GM19043 (cell line): ENCODE data around the gene LAMC3.

Source experiments
- ATAC-seq: cut with Tn5 transposase; IDR thresholded peaks from one replicate; pipeline ENCODE4 v1.9.1; 2021; ENCODE audit warnings: low read depth; ENCODE audit not compliant: unreplicated experiment

Gene LAMC3

DNA sequence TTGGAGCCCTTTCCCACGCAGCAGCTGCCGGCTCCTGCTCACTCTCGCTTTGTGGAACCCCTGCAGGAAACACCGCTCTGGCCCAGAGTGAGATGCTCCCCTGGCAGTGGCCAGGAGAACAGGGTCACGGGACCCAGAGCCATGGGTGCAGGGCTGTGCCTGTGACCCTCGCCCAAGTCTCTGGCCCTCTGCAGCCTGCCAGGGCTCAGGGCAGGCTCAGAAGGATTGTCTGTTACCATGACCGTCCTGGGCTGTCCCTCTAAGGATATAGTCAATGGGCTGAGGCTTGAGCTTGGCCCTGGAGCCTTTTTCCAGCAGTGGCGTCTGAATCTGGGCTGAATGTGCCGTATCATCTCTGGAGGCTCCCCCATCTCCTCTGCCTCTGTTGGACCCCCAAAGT, 58.7 kb downstream of the LAMC3 start:
- no peak for ATAC-seq

DNA sequence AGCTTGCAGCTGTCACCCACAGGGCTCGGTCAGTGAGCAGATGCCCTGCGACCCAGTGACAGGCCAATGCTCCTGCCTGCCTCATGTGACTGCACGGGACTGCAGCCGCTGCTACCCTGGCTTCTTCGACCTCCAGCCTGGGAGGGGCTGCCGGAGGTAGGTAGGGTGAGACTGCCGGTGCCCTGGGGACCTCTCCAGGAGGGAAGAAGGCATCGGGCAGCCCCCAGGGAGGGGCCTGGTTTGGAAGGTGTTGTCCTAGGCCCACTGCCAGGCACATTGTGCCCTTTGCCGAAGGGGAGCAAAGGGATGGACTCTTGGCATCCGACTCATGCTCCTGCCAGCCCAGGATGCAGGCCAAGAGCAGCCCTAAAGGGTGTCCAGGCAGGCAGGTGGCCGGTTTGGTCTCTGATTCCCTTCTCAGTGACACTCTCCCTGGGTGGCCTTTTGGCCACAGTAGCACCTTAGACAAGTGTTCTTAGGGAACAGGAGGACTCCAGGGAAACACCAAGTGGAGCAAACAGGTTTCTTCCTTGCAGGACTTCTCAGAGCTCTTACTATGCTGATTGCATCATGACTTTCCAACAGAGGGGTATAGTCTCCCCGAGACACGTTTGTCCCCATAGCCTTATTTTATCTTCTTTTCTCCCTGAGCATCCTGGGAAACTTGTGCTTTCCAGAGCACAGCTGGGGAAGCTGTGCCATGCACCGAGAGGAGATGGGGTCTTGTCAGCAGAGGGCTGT, 59.3 kb downstream of the LAMC3 start:
- no peak for ATAC-seq

DNA sequence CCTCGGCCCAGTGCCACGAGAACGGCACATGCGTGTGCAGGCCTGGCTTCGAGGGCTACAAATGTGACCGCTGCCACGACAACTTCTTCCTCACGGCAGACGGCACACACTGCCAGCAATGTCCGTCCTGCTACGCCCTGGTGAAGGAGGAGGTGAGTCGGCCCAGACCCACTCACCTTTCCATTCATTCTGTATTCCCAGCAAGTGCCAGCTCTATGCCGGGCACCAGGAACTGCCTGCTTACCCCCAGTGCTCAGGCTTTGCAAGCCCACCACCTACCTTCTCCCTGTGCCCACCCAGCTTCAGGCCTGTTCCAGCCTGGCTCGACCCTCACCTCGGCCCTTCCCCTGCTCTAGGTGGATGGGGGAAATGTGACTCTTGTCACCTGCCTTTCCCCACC, 60.7 kb downstream of the LAMC3 start:
- ATAC-seq, result no peak

DNA sequence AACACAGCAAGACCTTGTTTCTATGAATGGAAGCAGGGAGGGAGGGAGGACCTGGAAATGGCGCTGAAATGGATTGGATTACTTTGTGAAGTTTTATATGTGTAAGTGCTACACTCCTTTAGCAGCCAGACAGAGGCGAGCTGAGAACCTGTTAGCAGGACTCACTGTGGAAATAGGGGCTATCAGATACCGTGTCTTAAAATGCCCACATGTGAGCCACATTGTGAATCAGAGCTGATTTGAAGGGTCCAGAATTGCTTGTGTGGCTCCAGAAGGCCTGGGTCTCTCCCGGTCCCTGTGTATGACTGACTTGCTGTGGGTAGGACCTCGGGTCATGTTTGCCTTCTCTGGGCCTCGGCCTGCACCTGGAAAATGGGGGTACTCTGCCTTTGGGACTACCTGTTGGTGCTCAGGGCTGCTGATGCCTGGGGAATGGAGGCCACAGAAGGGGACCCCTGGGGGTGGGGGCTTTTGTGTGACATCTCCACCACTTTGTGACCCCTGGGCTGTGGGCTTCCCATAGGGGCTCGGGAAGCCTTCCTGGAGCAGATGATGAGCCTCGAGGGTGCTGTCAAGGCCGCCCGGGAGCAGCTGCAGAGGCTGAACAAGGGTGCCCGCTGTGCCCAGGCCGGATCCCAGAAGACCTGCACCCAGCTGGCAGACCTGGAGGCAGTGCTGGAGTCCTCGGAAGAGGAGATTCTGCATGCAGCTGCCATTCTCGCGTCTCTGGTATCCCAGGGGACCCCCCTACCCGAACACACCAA, 63.3 kb downstream of the LAMC3 start:
- no peak for ATAC-seq

DNA sequence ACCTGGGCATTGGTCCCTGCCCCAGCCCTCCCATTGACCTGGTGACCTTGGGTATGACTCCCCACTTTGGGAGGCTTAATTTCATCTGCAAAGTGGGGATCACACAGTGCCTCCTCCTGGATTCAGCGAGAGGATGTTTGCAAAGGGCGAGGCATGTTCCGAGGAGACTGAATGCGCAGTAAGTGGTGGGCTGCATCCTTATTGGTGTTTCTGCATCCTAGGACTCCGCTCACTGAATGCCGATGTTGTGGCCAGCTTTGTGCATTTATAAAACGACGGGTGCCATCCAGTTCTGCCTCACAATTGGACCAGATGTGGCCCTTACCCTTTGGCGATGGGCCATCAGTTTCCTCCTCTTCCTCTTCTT, 63.9 kb downstream of the LAMC3 start:
- no peak for ATAC-seq

DNA sequence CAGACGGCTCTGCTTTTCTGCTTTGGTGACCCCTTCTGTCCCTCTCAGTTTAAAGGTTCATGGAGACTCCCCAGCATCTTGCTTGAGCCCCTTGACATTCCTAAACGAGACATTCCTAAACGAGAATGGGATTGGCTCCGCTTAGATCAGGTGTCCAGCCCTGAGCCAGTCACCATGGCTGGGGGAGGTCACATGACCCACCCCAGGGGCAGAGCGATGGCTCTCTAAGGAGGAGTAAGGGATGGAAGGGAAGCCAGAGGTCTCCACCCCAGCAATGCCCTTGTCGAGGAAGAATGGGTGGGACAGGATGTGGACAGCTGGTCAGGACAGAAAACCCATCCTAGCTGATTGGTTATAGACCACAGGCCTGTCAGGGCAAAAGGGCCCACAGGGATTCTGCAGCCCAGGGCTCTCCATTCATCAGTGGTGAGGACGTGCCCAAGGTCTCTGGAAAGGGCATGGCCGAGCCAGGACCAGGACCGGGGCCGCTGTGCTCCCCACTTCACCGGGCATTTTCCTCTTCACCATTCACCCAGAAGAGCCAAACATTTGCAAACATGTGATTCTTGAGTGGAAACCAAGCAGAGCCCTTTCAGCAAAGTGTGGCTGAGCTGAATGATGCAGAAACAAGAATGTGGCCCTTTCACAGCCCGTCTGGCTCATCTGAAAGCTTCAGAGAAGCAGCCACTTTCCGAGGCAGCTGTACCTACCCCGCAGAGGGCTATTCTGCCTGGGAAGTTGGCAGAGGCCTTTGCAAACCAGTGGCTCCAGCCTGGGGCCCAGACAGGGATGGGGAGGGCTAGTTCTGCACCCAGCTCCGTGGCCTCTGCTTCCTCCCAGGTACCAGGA, 67.6 kb downstream of the LAMC3 start:
- no peak for ATAC-seq

DNA sequence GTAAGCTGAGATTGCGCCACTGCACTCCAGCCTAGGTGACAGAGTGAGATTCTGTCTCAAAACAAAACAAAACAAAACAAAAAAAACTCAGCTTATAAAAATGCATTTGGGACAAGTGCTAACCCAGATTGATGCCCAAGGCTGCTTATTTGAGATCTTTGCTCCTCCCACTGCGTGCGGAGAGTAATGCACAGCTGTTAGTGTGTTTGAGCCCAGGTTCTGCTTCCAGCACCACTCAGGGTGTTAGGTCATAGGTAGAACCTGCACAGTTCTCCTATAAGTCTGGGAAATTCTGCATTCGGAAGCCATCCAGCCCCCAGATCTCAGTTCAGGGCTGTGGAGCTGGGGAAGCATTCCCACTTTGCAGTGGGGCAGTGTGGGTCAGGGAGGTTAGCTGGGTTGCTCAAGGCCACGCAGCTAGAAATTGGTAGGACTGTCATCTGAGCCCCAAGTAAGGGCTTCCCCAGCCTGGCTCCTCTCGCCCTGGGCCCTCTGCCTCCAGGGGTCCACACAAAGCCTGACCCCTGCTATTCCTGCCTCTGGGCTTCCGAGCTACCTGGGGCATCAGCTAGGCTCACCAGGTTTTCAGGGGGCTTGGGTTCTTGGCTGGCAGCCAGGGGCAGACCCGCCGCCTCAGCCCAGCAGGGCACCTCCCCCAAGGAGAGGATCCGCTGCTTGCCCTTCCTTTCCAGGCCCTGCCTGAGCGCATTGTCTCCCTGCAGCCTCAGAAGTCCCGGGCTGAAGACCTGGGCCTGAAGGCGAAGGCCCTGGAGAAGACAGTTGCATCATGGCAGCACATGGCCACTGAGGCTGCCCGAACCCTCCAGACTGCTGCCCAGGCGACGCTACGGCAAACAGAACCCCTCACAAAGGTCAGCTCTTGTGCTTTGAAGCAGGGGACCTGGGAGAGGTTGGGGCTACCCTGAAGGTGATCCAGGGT, 69.7 kb downstream of the LAMC3 start:
- ATAC-seq, result no peak

DNA sequence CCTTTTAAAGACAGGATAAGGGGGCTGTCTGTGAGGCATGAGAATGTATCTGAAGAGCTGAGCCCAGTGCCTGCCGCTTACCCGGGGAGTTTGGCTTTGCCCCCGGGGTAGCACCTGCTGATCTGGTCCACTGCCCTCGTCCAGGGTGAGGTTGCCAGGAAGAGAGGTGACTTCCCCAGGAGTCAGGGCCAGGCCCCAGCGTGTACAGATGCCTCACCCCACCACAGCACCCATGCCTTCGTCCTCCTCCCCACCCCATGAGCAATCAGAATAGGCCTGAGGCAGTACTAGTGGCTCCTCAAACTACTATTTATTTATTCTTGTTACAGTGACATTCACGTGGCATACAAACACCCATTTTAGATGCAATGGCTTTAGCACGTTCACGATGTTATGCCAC, 71.6 kb downstream of the LAMC3 start:
- ATAC-seq, result no peak

DNA sequence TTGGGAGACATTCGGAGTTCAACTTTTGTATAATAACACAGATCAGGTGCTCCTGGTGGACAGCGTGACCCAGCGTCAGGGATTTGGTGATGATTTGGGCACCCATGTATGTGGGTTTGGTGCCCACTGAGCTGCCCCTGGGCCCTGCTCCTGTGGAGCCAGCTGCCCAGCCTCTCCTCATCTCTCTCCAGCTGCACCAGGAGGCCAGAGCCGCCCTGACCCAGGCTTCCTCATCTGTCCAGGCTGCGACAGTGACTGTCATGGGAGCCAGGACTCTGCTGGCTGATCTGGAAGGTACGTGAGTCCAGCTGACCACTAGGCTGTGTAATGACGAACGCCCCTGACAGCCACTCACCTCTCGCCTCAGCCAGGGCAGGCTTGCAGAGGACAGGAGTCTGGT, 72.9 kb downstream of the LAMC3 start:
- no peak for ATAC-seq

DNA sequence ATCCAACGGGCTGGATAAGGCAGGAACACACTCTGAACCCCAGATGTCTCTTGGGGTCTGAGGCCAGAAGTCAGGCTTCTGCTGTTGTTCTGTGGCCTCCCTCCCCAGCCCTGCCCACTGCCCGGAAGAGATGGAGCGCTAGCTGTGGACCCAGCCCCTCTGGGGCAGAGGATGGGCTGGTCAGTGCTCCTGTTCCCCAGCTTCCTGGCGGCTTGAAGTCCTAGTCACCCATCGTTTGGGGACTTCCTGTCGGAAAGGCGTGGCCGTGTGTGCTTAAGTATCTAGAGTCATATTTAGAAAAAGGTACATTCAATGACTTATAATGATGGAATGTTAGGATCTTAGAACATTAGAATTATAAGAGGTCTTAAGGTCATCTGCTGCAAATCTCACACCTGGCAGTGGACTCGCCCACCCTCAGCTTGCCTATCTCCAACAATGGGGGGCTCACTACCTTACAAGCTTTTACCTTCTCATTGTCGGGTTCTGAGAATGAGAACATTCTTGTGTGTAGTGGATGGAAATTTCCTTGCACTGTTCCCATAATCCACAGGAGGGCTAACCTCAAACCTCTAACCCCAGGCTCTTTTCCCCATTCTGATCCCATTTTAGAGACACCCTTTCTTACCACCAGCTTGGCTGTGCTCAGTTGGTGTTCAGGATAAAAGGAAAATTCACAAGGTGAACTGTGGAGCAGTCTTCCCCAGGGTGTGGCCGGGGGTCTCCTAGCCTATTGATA, 74.0 kb downstream of the LAMC3 start:
- ATAC-seq, result no peak

DNA sequence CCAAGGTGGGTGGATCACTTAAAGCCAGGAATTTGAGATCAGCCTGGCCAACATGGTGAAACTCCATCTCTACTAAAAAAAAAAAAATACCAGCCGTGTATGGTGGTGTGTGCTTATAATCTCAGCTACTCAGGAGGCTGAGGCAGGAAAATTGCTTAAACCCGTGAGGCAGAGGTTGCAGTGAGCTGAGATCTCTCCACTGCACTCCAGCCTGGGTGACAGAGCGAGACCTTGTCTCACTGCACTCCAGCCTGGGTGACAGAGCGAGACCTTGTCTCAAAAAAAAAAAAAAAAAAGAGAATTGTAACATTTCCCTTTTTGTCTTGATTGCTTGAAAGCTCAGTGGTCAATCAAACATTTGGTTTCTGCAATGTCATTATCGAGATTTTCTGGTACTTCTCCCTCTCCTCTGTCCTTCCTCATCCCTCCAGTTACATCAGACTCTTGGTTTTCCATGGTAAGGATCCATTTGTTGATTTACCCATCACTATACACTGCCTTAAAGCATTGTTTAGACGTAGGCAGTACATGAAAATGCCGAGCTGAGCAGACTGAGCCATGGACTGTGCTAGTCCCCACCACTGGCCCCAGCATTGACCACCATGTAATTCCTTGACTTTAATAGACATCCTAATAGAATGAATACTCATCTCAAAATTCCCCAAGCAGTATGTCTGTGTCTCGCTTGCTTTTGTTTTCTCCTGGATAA, 75.8 kb downstream of the LAMC3 start:
- no peak for ATAC-seq

DNA sequence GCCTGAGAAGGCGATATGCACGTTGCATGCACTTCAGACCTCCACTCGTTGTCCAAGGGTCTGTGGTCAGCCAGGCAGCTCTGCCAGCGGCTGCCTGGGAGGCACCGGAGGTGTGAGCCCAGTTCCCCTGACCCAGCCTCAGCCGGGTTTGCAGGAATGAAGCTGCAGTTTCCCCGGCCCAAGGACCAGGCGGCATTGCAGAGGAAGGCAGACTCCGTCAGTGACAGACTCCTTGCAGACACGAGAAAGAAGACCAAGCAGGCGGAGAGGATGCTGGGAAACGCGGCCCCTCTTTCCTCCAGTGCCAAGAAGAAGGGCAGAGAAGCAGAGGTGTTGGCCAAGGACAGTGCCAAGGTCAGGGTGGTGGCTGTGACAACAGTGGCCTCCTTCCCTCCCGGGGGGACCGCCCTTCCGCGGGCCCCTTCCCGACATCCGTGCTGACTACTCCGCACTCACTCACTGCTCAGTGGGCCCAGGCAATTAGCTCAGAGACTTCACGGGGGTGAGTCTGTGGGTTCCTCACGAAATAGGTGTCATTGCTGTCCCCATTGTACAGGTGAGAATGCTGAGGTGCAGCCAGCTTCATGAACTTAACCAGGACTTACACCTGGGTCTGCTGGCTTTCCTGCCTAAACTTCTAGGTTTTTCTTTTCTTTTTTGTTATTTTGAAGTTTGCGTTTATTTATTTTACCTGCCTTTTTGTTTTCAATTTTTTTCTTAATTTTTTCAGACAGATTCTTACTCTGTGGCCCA, 76.6 kb downstream of the LAMC3 start:
- ATAC-seq, result no peak

DNA sequence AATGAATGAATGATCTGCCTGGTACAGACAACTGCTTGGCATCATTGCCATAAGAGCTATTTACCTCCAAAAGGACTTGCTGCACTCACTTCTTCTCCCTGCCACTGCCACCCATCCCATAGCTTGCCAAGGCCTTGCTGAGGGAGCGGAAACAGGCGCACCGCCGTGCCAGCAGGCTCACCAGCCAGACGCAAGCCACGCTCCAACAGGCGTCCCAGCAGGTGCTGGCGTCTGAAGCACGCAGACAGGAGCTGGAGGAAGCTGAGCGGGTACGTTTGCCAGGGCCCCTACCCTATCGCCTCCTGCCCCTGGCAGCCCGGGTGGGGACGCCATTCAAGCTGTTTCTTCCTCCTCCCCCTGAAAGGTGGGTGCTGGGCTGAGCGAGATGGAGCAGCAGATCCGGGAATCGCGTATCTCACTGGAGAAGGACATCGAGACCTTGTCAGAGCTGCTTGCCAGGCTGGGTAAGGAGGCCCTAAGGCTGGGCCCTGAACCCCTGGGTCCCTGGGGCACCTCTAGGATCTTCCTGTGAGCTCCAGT, 78.5 kb downstream of the LAMC3 start:
- ATAC-seq, result no peak

DNA sequence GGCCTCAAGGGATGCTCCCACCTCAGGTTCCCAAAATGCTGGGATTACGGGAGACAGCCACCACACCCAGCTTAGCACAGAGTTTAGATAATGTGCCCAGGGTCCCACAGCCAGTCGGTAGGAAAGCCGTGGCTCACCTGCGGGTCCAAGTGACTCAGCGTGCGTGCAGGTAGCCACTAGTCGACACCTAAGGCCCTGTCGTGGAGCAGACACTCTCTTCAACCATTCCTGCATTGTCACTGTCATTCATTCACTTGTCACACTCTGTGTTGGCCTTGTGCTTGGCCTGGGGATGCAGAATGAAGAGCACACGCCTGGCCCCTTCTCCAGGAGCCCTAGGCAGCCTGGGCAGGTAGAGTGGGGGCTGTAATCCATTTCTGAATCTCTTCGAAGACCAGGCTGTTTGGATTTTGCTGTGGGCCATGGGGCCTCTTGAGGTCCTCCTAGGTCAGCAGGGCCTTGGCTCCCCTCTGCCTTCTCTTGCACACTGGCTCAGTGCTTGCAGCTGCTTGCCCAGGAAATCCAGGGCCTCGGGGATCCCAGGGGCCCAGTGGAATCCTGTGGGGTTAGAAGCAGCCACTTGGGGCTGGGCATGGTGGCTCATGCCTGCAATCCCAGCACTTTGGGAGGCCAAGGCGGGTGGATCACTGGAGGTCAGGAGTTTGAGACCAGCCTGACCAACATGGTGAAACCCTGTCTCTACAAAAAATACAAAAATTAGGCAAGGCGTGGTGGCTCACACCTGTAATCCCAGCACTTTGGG, 81.2 kb downstream of the LAMC3 start:
- ATAC-seq, result no peak

DNA sequence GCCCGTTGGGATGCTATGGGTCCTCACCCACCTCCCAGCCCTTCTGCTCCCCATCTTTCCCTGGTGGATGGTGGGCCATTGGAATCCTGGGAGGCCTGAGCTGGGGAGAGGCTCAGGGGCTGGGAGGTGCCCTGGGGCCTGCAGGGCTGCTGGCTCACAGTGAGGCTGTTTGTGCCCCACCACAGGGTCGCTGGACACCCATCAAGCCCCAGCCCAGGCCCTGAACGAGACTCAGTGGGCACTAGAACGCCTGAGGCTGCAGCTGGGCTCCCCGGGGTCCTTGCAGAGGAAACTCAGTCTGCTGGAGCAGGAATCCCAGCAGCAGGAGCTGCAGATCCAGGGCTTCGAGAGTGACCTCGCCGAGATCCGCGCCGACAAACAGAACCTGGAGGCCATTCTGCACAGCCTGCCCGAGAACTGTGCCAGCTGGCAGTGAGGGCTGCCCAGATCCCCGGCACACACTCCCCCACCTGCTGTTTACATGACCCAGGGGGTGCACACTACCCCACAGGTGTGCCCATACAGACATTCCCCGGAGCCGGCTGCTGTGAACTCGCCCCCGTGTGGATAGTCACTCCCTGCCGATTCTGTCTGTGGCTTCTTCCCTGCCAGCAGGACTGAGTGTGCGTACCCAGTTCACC, 82.5 kb downstream of the LAMC3 start:
- no peak for ATAC-seq

DNA sequence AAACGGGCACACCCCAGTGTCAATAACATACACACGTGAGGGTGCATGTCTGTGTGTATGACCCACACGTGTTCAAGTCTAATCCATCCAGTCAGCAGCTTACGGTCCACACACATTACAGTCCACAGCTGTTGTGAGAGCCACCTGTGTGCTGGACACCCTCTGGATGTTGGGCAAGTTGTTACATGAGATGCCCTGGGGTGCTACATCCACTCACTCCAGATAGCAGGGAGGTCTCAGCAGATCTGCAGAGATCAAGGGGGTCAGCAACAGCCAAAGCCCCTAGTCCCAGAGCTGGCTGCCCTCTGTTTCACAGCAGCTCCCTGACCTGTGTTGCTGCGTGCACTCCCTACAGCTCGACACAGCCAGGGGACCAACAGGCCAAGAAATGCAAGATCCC, 83.1 kb downstream of the LAMC3 start:
- no peak for ATAC-seq
